Activated naive CD4-positive, alpha-beta T cell treated with anti-CD3 and anti-CD28 coated beads, Interleukin-2, amount 50 U/mL, for 24 hours (primary cell): ENCODE measurements around the gene SYT1.

Experiments used
- H3K27ac Mint-ChIP-seq: one replicate; pipeline ENCODE4 v1.8.0; 2021; ENCODE audit warnings: mild to moderate bottlenecking, mixed read lengths
- H3K27me3 Mint-ChIP-seq: one replicate; pipeline ENCODE4 v1.8.0; 2021; ENCODE audit warnings: mixed read lengths
- H3K36me3 Mint-ChIP-seq: one replicate; pipeline ENCODE4 v1.8.0; 2021; ENCODE audit warnings: mixed read lengths
- H3K4me1 Mint-ChIP-seq: one replicate; pipeline ENCODE4 v1.8.0; 2021; ENCODE audit warnings: mixed read lengths
- H3K4me3 Mint-ChIP-seq: one replicate; pipeline ENCODE4 v1.8.0; 2021; ENCODE audit warnings: mild to moderate bottlenecking, mixed read lengths
- H3K9me3 Mint-ChIP-seq: one replicate; pipeline ENCODE4 v1.8.0; 2021; ENCODE audit warnings: mixed read lengths

The SYT1 gene

DNA sequence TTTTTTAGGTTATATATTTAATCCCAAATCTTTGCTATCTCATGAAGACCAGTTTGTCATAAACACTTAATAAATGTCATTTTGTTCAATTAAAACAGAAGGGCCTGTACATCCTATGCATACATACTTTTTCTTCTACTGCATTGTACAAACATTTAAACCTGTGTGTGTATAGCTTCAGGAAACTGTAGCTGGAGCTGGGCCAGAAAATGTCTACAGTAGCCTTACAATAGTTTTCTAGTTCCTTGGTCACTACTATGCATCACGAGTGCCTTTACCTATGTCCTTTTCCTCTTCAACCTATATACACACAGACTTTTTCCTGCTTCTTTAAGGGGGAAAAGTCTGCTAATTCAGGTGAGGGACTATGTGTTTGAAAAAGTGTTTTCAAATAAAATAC is 523.4 kb downstream of the SYT1 start:
- H3K27ac Mint-ChIP-seq, result no peak overlapping the region
- H3K27me3 Mint-ChIP-seq, result no peaks in the 10 kb centered on the region
- H3K4me1 Mint-ChIP-seq, result no peaks in the 10 kb centered on the region
- H3K36me3 Mint-ChIP-seq, result no peaks in the 10 kb centered on the region
- no peaks in the 10 kb centered on the region for H3K9me3 Mint-ChIP-seq
- H3K4me3 Mint-ChIP-seq, result no peak overlapping the region

DNA sequence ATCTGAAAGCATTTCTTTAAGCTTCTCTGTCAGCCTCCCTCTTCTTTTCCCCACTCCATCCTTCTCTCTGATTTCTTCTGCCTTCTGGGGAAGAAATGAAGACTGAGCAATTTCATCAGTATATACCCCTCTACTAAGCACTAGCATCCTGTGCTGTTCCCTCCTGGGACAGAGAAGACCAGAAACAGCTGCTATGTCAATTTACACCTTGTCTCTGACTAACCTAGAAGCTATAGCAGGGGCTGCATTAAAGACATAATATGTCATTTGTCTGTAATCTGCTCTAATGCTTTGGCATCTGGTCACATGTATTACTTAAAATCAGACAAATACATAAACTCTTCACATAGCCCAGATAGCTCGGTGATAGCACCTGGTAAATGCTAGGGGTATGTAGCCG is 529.3 kb downstream of the SYT1 start:
- Mint-ChIP-seq H3K27me3 (no peaks in the 10 kb centered on the region), H3K27ac (no peak overlapping the region), H3K4me3 (no peak overlapping the region), H3K9me3 (peaks cover 6% of the 10 kb centered on the region), H3K4me1 (no peaks in the 10 kb centered on the region), H3K36me3 (no peaks in the 10 kb centered on the region)

DNA sequence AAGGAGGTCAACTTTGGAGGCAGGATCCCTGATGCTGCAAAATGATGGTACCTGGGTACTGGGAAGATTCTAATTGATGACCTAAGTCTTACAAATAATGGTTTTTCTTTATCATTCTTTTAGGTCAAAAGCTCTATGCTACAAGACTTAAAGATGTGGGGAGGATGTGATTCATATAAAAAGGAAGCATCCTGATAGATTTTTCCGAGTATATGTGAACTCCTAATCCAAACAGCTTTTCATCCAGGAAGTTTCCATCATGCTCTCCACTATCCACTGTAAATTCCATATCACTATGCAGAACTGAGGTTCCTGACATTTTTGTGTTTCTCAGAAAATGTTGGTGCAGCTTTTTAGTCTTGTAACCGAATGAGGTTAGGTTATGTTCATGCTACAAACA is 533.0 kb downstream of the SYT1 start:
- Mint-ChIP-seq H3K27me3 (no peaks in the 10 kb centered on the region), H3K4me3 (no peak overlapping the region), H3K9me3 (peaks cover 6% of the 10 kb centered on the region), H3K27ac (no peak overlapping the region), H3K4me1 (no peaks in the 10 kb centered on the region), H3K36me3 (no peaks in the 10 kb centered on the region)

DNA sequence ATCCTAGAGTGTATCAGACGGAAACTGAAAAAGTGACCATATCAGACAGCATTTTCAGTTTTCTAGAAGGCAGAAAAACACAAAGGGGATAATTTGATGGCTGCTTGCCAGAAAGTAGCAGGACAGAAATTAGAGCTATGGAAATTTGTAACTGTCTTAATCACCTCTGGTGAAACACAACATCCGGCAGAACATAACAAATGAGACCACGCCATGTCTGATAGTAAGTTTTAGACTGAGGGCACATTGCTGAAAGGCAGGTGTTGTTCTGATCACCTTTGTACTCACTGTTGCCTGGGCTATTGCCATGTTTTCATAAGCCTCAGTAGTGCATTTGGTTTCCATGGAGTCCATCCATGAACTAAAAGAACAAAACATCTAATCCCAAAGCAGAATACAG is 535.9 kb downstream of the SYT1 start:
- Mint-ChIP-seq H3K36me3 (no peaks in the 10 kb centered on the region), H3K27ac (no peak overlapping the region), H3K4me3 (no peak overlapping the region), H3K4me1 (no peaks in the 10 kb centered on the region), H3K9me3 (no peaks in the 10 kb centered on the region), H3K27me3 (no peaks in the 10 kb centered on the region)

DNA sequence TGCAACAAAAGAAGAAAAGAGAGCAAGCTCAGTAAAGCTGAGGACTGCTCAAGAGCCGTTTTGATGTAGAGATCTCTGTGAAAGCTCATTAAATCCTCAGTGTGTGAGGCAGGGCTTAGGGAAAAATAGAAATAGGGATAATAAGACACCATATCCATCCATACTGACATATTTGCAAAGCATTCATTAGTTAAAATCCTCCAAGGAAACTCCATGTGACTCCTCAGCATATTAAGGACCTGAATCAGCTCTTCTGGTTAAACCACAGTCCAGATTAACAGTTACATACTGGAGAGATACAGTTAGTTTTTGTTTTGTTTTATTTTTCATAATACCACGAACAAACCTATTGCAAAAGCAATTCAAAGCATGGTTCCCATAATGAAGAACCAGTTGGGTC is 538.0 kb downstream of the SYT1 start:
- no peak overlapping the region for H3K27ac Mint-ChIP-seq
- no peaks in the 10 kb centered on the region for H3K36me3 Mint-ChIP-seq
- H3K4me1 Mint-ChIP-seq, result no peaks in the 10 kb centered on the region
- no peaks in the 10 kb centered on the region for H3K27me3 Mint-ChIP-seq
- no peak overlapping the region for H3K4me3 Mint-ChIP-seq
- no peaks in the 10 kb centered on the region for H3K9me3 Mint-ChIP-seq

DNA sequence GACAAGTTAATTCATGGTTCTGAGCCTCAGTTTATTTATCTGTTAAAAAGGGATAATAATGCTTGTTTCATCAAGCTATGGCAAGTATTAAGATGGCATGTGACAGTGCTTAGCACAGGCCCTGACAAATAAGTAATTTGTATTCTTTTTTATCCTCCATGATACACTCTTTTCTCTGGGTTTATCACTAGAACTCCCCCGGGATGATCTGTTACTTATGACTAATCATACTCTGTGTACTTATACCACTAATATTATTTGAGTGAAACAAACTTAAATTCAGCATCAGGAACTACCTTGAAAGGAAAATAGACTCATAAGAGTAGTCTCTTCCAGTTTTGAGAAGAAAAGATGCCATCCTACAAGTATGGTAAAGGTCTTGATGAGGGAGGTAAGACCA is 542.4 kb downstream of the SYT1 start:
- Mint-ChIP-seq H3K36me3 (no peaks in the 10 kb centered on the region), H3K27me3 (no peaks in the 10 kb centered on the region), H3K4me3 (no peak overlapping the region), H3K4me1 (no peaks in the 10 kb centered on the region), H3K9me3 (no peaks in the 10 kb centered on the region), H3K27ac (no peak overlapping the region)

DNA sequence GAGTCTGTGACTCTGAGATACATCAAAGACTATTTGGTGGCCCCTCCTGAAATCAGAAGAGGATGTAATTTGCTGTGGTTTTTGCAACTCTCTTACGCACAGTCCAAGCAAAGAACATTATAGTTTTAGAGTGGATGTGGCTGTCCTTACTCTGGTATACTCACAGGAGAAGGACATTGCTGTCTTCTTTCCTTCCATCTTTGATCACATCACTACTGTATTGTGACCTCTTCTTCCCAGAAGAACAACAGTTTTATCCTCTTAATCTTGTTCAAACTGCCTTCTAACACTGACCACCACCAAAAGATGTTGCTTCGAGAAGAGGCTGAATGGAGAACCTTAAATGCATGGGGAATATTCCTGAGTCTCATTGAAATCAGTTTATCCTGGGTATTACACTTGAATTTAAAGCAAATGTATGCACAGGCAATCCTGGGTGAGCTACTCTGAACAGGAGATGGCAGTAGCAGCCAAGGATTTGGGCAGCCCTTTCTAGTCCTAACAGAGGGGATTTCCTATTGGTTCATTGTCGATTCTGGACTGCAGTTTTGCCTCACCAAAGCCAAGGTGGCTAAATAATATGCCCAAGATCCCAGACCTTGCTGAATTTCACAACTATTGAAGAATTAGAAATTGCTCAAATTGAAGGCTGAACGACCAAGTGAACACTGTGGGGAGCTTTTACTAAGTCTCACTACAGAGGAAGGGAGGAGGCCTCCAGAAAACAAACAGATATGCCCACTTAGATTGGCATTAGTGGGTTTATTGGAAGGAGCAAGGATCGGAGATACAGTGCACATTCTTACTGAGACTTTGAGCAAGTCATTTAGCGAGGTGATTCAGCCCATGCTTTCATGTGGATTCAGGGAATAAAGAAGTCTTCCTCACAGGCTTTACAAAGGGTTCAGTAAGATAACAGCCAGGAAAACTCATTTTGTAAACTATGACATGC is 543.4 kb downstream of the SYT1 start:
- H3K36me3 Mint-ChIP-seq, result no peaks in the 10 kb centered on the region
- no peaks in the 10 kb centered on the region for H3K9me3 Mint-ChIP-seq
- no peak overlapping the region for H3K27ac Mint-ChIP-seq
- H3K4me1 Mint-ChIP-seq, result no peaks in the 10 kb centered on the region
- no peak overlapping the region for H3K4me3 Mint-ChIP-seq
- no peaks in the 10 kb centered on the region for H3K27me3 Mint-ChIP-seq

DNA sequence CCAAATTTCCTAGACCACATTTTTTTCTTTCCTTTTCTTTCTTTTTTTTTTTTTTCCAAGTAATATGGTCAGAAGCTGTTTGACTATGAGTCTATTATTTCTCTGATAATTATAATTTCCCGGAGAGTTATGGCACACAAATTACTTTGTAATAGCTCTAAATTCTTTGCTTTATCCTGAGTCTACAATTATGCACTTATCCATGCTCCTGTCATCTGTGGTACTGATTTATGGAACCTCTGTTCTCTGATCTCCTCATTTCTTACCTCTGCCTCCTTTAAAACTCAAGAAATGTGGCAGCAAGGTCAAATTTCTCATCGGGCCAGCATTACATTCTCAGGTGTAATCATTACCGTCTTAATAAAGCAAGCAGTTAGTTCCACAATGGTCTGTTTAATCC is 544.1 kb downstream of the SYT1 start:
- Mint-ChIP-seq H3K27me3 (no peaks in the 10 kb centered on the region), H3K27ac (no peak overlapping the region), H3K36me3 (no peaks in the 10 kb centered on the region), H3K4me1 (no peaks in the 10 kb centered on the region), H3K4me3 (no peak overlapping the region), H3K9me3 (no peaks in the 10 kb centered on the region)

DNA sequence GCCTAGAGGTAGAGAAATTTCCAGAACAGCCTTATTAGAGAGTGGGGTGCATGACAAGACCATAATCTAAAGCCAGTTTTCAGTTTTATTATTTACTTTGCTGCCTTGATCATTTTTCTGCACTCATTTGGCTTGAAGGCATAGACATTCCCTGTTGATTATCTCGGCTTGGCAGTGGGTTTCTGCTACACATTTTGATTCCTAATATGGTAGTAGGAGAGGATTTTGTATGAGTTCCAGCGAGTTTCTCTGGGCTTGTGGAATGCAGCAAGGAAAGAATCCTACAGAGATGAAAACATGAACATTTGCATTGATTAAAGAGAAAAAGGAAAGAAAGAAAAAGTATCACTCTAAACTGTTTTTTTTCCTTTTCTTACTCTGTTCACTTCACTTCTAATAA is 545.0 kb downstream of the SYT1 start:
- no peaks in the 10 kb centered on the region for H3K9me3 Mint-ChIP-seq
- H3K36me3 Mint-ChIP-seq, result no peaks in the 10 kb centered on the region
- no peak overlapping the region for H3K4me3 Mint-ChIP-seq
- H3K27ac Mint-ChIP-seq, result no peak overlapping the region
- H3K27me3 Mint-ChIP-seq, result no peaks in the 10 kb centered on the region
- no peaks in the 10 kb centered on the region for H3K4me1 Mint-ChIP-seq

DNA sequence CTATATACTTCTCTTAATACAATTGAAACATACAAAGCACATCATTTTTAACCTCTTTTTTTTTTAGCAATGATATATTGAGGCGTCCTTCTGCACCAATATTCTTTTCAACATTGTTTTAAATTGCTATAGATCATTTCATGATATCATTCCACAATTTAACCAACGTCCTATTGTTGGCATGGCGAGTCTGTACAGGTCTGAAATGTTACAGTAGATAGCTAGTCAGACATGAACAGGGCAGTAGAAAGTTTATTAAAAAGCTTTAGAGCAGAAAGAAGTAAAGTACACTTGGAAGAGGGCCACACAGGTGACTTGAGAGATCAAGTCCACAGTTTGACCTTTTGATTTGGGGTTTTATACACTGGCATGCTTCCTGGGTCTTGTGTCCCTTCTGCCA is 547.2 kb downstream of the SYT1 start:
- Mint-ChIP-seq H3K4me1 (no peaks in the 10 kb centered on the region), H3K4me3 (no peak overlapping the region), H3K9me3 (no peaks in the 10 kb centered on the region), H3K36me3 (no peaks in the 10 kb centered on the region), H3K27me3 (no peaks in the 10 kb centered on the region), H3K27ac (no peak overlapping the region)

DNA sequence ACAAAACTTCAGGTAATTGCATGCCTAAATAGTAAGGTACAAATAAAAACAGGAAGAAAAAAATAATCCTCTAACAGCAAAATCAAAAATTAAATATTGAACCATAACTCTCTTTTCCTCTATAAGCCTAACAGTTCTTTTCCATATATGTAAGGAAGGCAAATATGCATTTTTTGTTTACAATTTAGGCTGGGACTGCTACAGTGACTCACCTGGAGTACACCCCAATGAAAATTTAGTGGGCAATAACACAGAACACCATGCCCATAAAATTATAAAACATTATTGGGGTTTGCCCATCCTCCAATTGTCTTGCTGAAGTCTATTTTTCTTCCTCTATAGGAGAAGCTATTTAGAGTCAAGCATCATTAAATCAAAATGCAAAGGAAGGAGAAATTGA is 549.2 kb downstream of the SYT1 start:
- Mint-ChIP-seq H3K27me3 (no peaks in the 10 kb centered on the region), H3K4me1 (no peaks in the 10 kb centered on the region), H3K9me3 (peaks cover 6% of the 10 kb centered on the region), H3K36me3 (no peaks in the 10 kb centered on the region), H3K4me3 (no peak overlapping the region), H3K27ac (no peak overlapping the region)

DNA sequence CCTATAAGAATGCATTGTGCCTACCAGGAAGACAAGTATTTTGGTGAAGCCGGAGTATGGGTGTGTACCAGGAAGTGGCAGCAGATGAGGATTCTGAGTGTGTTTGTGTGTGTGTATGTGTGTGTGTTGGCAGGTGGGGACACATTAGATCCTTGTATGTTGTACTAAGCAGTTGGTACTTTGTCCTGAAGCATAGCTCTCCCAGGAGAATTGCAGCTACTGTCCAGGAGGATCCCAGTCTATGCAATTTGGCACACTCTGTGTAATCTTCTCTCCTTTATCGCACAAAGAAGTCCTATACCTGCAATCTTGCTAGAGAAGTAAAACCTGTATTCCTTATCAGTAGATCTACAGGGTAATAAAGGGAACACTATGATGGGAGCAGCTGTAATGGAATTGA is 549.7 kb downstream of the SYT1 start:
- no peaks in the 10 kb centered on the region for H3K4me1 Mint-ChIP-seq

DNA sequence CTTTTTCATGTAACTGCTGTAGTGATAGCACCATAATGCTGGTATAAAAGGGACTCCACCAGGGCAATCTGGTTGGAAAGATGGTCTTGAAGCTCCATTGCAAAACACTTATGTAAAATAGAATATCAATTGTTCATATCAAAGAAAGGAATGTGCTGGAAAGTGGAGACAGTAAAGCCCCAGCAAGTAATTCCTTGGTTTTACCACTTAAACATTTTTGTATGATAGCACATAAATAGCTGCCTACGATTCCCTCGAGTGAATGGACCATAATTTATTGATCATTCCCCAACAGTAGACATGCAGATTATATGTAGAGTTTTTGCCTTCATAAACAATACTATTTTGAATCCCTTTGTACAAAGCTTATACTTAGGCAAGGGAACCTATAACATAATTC is 550.7 kb downstream of the SYT1 start:
- Mint-ChIP-seq H3K9me3 (peaks cover 6% of the 10 kb centered on the region), H3K4me1 (no peaks in the 10 kb centered on the region), H3K4me3 (no peak overlapping the region), H3K36me3 (no peaks in the 10 kb centered on the region), H3K27ac (no peak overlapping the region), H3K27me3 (no peaks in the 10 kb centered on the region)

More for the DNA sequence above, 549.7 kb downstream of the SYT1 start:
- H3K9me3 Mint-ChIP-seq, result peaks cover 6% of the 10 kb centered on the region
- H3K4me3 Mint-ChIP-seq, result no peak overlapping the region
- no peak overlapping the region for H3K27ac Mint-ChIP-seq
- H3K27me3 Mint-ChIP-seq, result no peaks in the 10 kb centered on the region
- no peaks in the 10 kb centered on the region for H3K36me3 Mint-ChIP-seq

DNA sequence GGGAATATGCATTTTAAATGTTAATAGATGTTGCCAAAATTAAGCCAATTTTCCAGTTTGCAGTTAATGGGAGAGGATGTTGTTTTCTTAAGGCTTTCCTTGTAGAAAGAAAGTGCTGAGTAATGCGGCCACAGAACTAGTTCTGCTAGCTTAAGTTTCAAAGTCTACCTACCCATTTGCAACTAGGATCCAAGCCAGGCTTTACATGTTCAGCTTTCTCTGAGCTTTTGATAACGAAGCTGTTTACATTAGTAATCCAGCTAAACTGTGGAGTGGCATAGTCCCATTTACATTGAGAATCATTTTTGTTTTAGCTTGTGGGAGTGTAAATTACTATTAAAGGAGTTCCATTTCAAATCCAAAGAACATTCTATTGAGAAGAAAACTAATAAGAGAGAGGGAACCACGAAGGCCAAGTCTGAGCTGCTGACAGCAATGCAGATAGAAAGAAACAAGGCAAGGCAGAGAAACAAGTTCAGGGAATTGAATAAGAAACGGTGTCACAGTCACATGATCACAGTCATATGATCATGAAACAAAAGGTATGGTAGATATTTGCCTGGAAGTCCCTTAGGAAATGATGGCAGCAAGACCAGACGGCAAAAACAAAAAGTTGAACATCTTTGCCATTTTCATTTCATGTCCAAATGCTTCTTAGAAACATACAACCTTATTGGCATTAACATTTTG is 551.3 kb downstream of the SYT1 start:
- no peaks in the 10 kb centered on the region for H3K36me3 Mint-ChIP-seq
- H3K4me1 Mint-ChIP-seq, result no peaks in the 10 kb centered on the region
- H3K4me3 Mint-ChIP-seq, result no peak overlapping the region
- no peak overlapping the region for H3K27ac Mint-ChIP-seq
- H3K9me3 Mint-ChIP-seq, result peaks cover 6% of the 10 kb centered on the region
- H3K27me3 Mint-ChIP-seq, result no peaks in the 10 kb centered on the region

DNA sequence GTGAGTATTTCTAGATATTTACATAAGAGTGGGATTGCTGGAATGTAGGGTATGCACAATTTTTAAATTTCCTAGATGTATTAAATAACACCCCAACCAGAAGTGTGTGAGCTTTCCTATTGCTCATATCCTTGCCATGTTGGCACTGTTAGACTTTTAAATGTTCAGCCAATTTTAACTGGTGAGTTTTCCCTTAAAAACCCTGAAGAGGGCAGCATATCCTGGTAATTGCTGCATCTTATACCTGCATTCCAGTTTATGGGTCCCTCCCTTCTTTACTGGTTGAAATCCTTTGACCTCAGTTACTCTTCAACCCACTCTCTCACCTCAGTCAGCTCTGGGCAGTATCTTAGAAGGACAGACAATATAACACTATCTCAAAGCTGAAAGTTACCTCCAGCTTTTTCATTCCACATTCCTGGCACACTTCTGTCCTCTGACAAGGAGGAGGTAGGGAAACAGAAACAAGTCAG is 555.6 kb downstream of the SYT1 start:
- H3K36me3 Mint-ChIP-seq, result no peaks in the 10 kb centered on the region
- peaks cover 6% of the 10 kb centered on the region for H3K9me3 Mint-ChIP-seq
- H3K4me1 Mint-ChIP-seq, result no peaks in the 10 kb centered on the region
- no peak overlapping the region for H3K4me3 Mint-ChIP-seq
- peaks cover 3% of the 10 kb centered on the region for H3K27me3 Mint-ChIP-seq
- H3K27ac Mint-ChIP-seq, result no peak overlapping the region

DNA sequence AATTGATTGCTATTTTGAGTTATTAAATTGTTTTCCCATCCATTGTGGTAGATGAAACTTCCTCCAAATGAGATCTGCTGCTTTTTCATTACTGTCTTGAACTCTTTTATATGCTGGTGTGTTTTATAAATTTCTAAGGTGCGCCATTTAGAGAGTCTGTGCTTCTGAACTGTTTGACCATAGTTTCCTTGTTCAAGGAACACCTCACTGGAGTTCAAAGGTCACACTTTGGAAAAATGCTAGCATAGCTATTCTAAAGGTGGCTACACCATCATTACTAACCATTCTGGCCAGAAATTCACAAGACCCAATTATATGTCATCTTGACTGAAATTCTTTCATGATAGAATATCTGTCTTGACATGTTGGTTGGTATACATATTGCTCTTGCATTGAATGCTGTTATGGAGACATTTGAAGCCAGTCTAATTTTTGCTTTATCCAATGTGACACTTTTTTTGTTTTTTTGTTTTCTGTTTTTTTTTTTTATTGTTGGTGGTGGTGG is 556.7 kb downstream of the SYT1 start:
- Mint-ChIP-seq H3K4me1 (no peaks in the 10 kb centered on the region), H3K27me3 (peaks cover 3% of the 10 kb centered on the region), H3K36me3 (no peaks in the 10 kb centered on the region), H3K27ac (no peak overlapping the region), H3K9me3 (peaks cover 6% of the 10 kb centered on the region), H3K4me3 (no peak overlapping the region)
